CD14-positive monocyte (primary cell): ENCODE measurements around the gene GALNTL6. TPM values are rescaled to one million over a fixed set of nuclear protein-coding genes. Genes with fewer than 3 reads are reported as not detected.

ENCODE experiments used
- DNase-seq, 3 donors: peaks; one replicate each; pipeline ENCODE4 v3.0.0-alpha.2; 2011 to 2022
- H2AFZ ChIP-seq: 2 replicates; pipeline ENCODE4 v1.6.0; 2012; ENCODE audit warnings: mild to moderate bottlenecking, low read depth, low read length, inconsistent platforms; ENCODE audit not compliant: insufficient read depth, poor library complexity, severe bottlenecking
- H3K27ac ChIP-seq, 2 donors: 1 replicate in 1 of 2; 2 replicates in 1 of 2; pipeline ENCODE4 v1.5.1; 2012 to 2013; ENCODE audit warnings: low read length in 2 of 2, control low read depth in 1 of 2, inconsistent platforms in 1 of 2, low read depth in 1 of 2, mild to moderate bottlenecking in 1 of 2
- H3K27me3 ChIP-seq, 2 donors: one replicate each; pipeline versions ENCODE4 v1.6.0 to v1.6.1; 2011 to 2013; ENCODE audit warnings: low read length in 2 of 2; ENCODE audit not compliant: control insufficient read depth in 2 of 2, insufficient read depth in 2 of 2
- H3K36me3 ChIP-seq, 2 donors: replicated peaks in 1 of 2; 1 replicate in 1 of 2; 2 replicates in 1 of 2; pipeline versions ENCODE4 v1.5.1 to v1.6.1; 2012 to 2013; ENCODE audit warnings: low read length in 2 of 2, control low read depth in 1 of 2, inconsistent platforms in 1 of 2, mild to moderate bottlenecking in 1 of 2; ENCODE audit not compliant: insufficient read depth in 2 of 2, control insufficient read depth in 1 of 2
- H3K4me1 ChIP-seq, 2 donors: 1 replicate in 1 of 2; 2 replicates in 1 of 2; pipeline versions ENCODE4 v1.5.1 to v1.6.1; 2012 to 2013; ENCODE audit warnings: low read length in 2 of 2, control low read depth in 1 of 2, inconsistent platforms in 1 of 2, mild to moderate bottlenecking in 1 of 2, moderate library complexity in 1 of 2; ENCODE audit not compliant: insufficient read depth in 2 of 2, control insufficient read depth in 1 of 2
- H3K4me2 ChIP-seq: replicated peaks from 2 replicates; pipeline ENCODE3; 2012; ENCODE audit warnings: low read length, moderate library complexity, mild to moderate bottlenecking; ENCODE audit not compliant: poor library complexity, severe bottlenecking; ENCODE audit errors: extremely low read depth
- H3K4me3 ChIP-seq, 3 experiments: fragments of 200-600 bp in 1 of 3; sonication (generic) in 1 of 3; replicated peaks in 1 of 3; 1 replicate in 2 of 3; 2 replicates in 1 of 3; pipeline ENCODE4 v1.5.1; 2011 to 2013; ENCODE audit warnings: low read length in 3 of 3, mild to moderate bottlenecking in 3 of 3, control low read depth in 2 of 3, low read depth in 2 of 3, inconsistent platforms in 1 of 3, moderate library complexity in 1 of 3
- H3K79me2 ChIP-seq: 2 replicates; pipeline ENCODE4 v1.6.0; 2012; ENCODE audit warnings: mild to moderate bottlenecking, control low read depth, inconsistent platforms, low read length, moderate library complexity; ENCODE audit not compliant: insufficient read depth
- H3K9ac ChIP-seq: 2 replicates; pipeline ENCODE4 v1.6.0; 2017; ENCODE audit warnings: low read length, mild to moderate bottlenecking; ENCODE audit not compliant: insufficient read depth, poor library complexity, severe bottlenecking
- H3K9me3 ChIP-seq, 2 donors: replicated peaks in 1 of 2; 1 replicate in 1 of 2; 2 replicates in 1 of 2; pipeline versions ENCODE4 v1.5.1 to v1.6.1; 2012 to 2013; ENCODE audit warnings: low read length in 2 of 2, control low read depth in 1 of 2; ENCODE audit not compliant: control insufficient read depth in 1 of 2, insufficient read depth in 1 of 2
- H4K20me1 ChIP-seq: 2 replicates; pipeline ENCODE4 v1.6.0; 2012; ENCODE audit warnings: mild to moderate bottlenecking, low read length, control low read depth, moderate library complexity; ENCODE audit not compliant: insufficient read depth
- H3K27ac Mint-ChIP-seq, 7 donors: one replicate each; pipeline ENCODE4 v1.8.0; 2020; ENCODE audit warnings: mild to moderate bottlenecking in 7 of 7, mixed read lengths in 7 of 7, moderate library complexity in 6 of 7, inconsistent platforms in 2 of 7
- H3K27me3 Mint-ChIP-seq, 3 donors: one replicate each; pipeline ENCODE4 v1.8.0; 2021 to 2022; ENCODE audit warnings: low read depth in 3 of 3, mild to moderate bottlenecking in 3 of 3, mixed read lengths in 3 of 3, moderate library complexity in 3 of 3, inconsistent platforms in 1 of 3
- H3K36me3 Mint-ChIP-seq, 2 donors: one replicate each; pipeline ENCODE4 v1.8.0; 2020; ENCODE audit warnings: mixed read lengths in 2 of 2, inconsistent platforms in 1 of 2, mild to moderate bottlenecking in 1 of 2
- H3K4me1 Mint-ChIP-seq: one replicate; pipeline ENCODE4 v1.8.0; 2020; ENCODE audit warnings: mild to moderate bottlenecking, mixed read lengths
- H3K4me3 Mint-ChIP-seq, 2 donors: one replicate each; pipeline ENCODE4 v1.8.0; 2020; ENCODE audit warnings: mild to moderate bottlenecking in 2 of 2, mixed read lengths in 2 of 2, moderate library complexity in 1 of 2
- H3K9me3 Mint-ChIP-seq, 7 donors: one replicate each; pipeline ENCODE4 v1.8.0; 2020 to 2022; ENCODE audit warnings: mixed read lengths in 7 of 7, mild to moderate bottlenecking in 6 of 7, moderate library complexity in 6 of 7, inconsistent platforms in 2 of 7
- WGBS: methylation state at CpG from one replicate; pipeline ENCODE4 v1.1.5; 2013; ENCODE audit warnings: missing lambda C conversion rate; ENCODE audit not compliant: insufficient coverage; 5-methylcytosine and 5-hydroxymethylcytosine counted together
- intact Hi-C, 2 donors: fragments of 100-400 bp; cut with micrococcal nuclease; formaldehyde crosslinking; loops; one replicate each; pipeline versions ENCODE4 v1.15.0 to v1.15.1; 2023
- polyA plus RNA-seq, 3 donors: library from polyadenylated mRNA; depleted of rRNA in 1 of 3; unstranded in 2 of 3; stranded (reverse) in 1 of 3; fragments of 300-500 nt in 2 of 3; fragments of >200 nt in 1 of 3; fragmentation: Illumina TruSeq in 2 of 3; gene quantifications; 1 replicate in 2 of 3; 2 replicates in 1 of 3; pipeline ENCODE4 v1.2.3, GENCODE V29; 2012 to 2021
- TF ChIP-seq, protein P1 (sequence below): fragments of 200-600 bp; IDR thresholded peaks from one replicate; pipeline ENCODE4 v1.8.0; 2022; ENCODE audit warnings: antibody characterized with exemption, mild to moderate bottlenecking

Gene GALNTL6
- polyA plus RNA-seq, 3 donors, result 0.05 TPM; not detected in 2

GRCh38 chr4:172652369-172652768 is 839.2 kb downstream of the GALNTL6 start:
- Mint-ChIP-seq H3K9me3 (peaks cover 0 to 7% (median 0%) of the 10 kb centered on the region in 7 donors), H3K4me1 (no peaks in the 10 kb centered on the region), H3K27me3 (no peaks in the 10 kb centered on the region), H3K36me3 (no peaks in the 10 kb centered on the region), H3K27ac (no peak overlapping the region), H3K4me3 (no peak overlapping the region)
- H2AFZ ChIP-seq, result no peak overlapping the region
- WGBS, result 75% methylated on average over 1 of the region's 1 CpG
- intact Hi-C loops, result no loop called here
- no peaks in the 10 kb centered on the region for H3K9me3 ChIP-seq
- TF ChIP-seq, protein P1, sequence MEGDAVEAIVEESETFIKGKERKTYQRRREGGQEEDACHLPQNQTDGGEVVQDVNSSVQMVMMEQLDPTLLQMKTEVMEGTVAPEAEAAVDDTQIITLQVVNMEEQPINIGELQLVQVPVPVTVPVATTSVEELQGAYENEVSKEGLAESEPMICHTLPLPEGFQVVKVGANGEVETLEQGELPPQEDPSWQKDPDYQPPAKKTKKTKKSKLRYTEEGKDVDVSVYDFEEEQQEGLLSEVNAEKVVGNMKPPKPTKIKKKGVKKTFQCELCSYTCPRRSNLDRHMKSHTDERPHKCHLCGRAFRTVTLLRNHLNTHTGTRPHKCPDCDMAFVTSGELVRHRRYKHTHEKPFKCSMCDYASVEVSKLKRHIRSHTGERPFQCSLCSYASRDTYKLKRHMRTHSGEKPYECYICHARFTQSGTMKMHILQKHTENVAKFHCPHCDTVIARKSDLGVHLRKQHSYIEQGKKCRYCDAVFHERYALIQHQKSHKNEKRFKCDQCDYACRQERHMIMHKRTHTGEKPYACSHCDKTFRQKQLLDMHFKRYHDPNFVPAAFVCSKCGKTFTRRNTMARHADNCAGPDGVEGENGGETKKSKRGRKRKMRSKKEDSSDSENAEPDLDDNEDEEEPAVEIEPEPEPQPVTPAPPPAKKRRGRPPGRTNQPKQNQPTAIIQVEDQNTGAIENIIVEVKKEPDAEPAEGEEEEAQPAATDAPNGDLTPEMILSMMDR, result no peak
- no peaks in the 10 kb centered on the region for H3K36me3 ChIP-seq
- no peaks in the 10 kb centered on the region for H3K27me3 ChIP-seq
- H3K4me1 ChIP-seq, result no peaks in the 10 kb centered on the region
- H3K27ac ChIP-seq, result no peak overlapping the region
- H4K20me1 ChIP-seq, result no peaks in the 10 kb centered on the region
- no peak overlapping the region for H3K9ac ChIP-seq
- no peaks in the 10 kb centered on the region for H3K79me2 ChIP-seq
- H3K4me2 ChIP-seq, result no peak overlapping the region
- DNase-seq, result no peak
- H3K4me3 ChIP-seq, result no peak overlapping the region

GRCh38 chr4:172653676-172654075 is 840.5 kb downstream of the GALNTL6 start:
- no peaks in the 10 kb centered on the region for H3K27me3 ChIP-seq
- no peaks in the 10 kb centered on the region for H4K20me1 ChIP-seq
- H3K9ac ChIP-seq, result no peak overlapping the region
- no peak overlapping the region for H3K27ac Mint-ChIP-seq
- no peaks in the 10 kb centered on the region for H3K36me3 Mint-ChIP-seq
- DNase-seq, result no peak
- H3K4me3 Mint-ChIP-seq, result no peak overlapping the region
- no peaks in the 10 kb centered on the region for H3K79me2 ChIP-seq
- H2AFZ ChIP-seq, result no peak overlapping the region
- no peak overlapping the region for H3K4me3 ChIP-seq
- no peaks in the 10 kb centered on the region for H3K36me3 ChIP-seq
- H3K4me1 ChIP-seq, result no peaks in the 10 kb centered on the region
- peaks cover 0 to 9% (median 0%) of the 10 kb centered on the region in 7 donors for H3K9me3 Mint-ChIP-seq
- H3K4me2 ChIP-seq, result no peak overlapping the region
- H3K9me3 ChIP-seq, result no peaks in the 10 kb centered on the region
- no peak overlapping the region for H3K27ac ChIP-seq
- no peaks in the 10 kb centered on the region for H3K27me3 Mint-ChIP-seq
- no peaks in the 10 kb centered on the region for H3K4me1 Mint-ChIP-seq
- TF ChIP-seq, protein P1, result no peak
- intact Hi-C loops, result no loop called here
